ENCODE measurements around the gene KLRC4. TPM values are rescaled to one million over a fixed set of nuclear protein-coding genes. Genes with fewer than 3 reads are reported as not detected.
"Not testable (repeated sequence)": the region's sequence is repeated elsewhere in the genome, so short reads cannot be mapped to it uniquely, and the experiment has no call there.

Gene KLRC4, protein sequence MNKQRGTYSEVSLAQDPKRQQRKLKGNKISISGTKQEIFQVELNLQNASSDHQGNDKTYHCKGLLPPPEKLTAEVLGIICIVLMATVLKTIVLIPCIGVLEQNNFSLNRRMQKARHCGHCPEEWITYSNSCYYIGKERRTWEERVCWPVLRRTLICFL
- total RNA-seq: under 1 TPM in 1 of 2 donors, not detected in 1; 0.75 TPM

- no peak for DNase-seq (ENCODE audit: low spot score in 2 of 2)
- no peak for ATAC-seq
- Mint-ChIP-seq H3K36me3 (no peaks in the 10 kb centered on the region), H3K27ac (no peak within 1 kb of the TSS), H3K9me3 (no peaks in the 10 kb centered on the region)
These were observed at the start of gene KLRC4 for GRCh38 chr12:10409392-10409791. Gene KLRC4 (minus strand): TSS chr12:10409757. CDS start chr12:10409575, 182 bp downstream.

GRCh38 chr12:10457760-10458159 lies 48.2 kb upstream of the KLRC4 start:
- no peak for ATAC-seq
- no peak for DNase-seq (ENCODE audit: low spot score in 2 of 2)
- Mint-ChIP-seq H3K36me3 (peaks cover 8 to 15% of the 10 kb centered on the region in 2 donors), H3K27ac (no peak overlapping the region), H3K9me3 (peaks cover 14 to 24% of the 10 kb centered on the region in 2 donors)

- Mint-ChIP-seq H3K36me3 (peaks cover 8 to 15% of the 10 kb centered on the region in 2 donors), H3K9me3 (peaks cover 14 to 21% of the 10 kb centered on the region in 2 donors), H3K27ac (no peak overlapping the region)
- ATAC-seq (no peak), DNase-seq (ENCODE audit: low spot score in 2 of 2) (no peak)
These were observed 47.3 kb upstream of the KLRC4 start for GRCh38 chr12:10456856-10457255.

- no peak overlapping the region for H3K27ac Mint-ChIP-seq
- H3K36me3 Mint-ChIP-seq: peaks cover 8 to 15% of the 10 kb centered on the region in 2 donors
- DNase-seq (ENCODE audit: low spot score in 2 of 2) (no peak), ATAC-seq (no peak)
- H3K9me3 Mint-ChIP-seq: peaks cover 14 to 18% of the 10 kb centered on the region in 2 donors
These were observed 46.2 kb upstream of the KLRC4 start for GRCh38 chr12:10455766-10456165.

GRCh38 chr12:10454531-10454930 lies 45.0 kb upstream of the KLRC4 start:
- ATAC-seq: no peak
- H3K27ac Mint-ChIP-seq: no peak overlapping the region
- DNase-seq (ENCODE audit: low spot score in 2 of 2): no peak
- peaks cover 14 to 18% of the 10 kb centered on the region in 2 donors for H3K9me3 Mint-ChIP-seq
- peaks cover 8 to 15% of the 10 kb centered on the region in 2 donors for H3K36me3 Mint-ChIP-seq

DNA sequence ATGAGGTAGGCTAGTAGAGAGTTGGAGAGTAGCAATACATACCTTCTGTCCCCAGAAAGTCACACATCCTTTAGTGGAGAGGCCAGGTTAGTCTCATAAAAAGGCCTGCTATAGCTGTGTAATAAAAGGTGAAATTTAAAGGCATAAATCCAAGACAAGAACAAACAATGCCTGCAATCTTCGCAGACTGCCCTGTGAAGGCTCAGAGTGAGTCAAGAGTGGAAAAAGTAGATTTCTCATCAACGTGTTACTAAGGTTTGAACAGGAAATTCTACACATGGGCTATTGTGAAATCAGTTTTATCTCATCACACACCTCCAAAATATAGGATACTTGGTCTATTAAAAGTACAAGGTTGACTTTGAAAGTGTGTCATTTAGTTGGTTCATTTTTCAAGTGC lies 43.6 kb upstream of the KLRC4 start, which contains the start of gene KLRC1:
Gene KLRC1 (minus strand): TSS at position 222 of the 400 bp plus-strand sequence. CDS start 2,221 bp downstream, outside the sequence.
- Mint-ChIP-seq H3K36me3 (peaks cover 8 to 15% of the 10 kb centered on the region in 2 donors), H3K9me3 (peaks cover 14 to 18% of the 10 kb centered on the region in 2 donors), H3K27ac (no peak within 1 kb of the TSS)
- ATAC-seq: peak in 1 of 2 donors; percentile 26
- no peak for DNase-seq (ENCODE audit: low spot score in 2 of 2)

- no peaks in the 10 kb centered on the region for H3K9me3 Mint-ChIP-seq
- ATAC-seq: no peak
- H3K27ac Mint-ChIP-seq: no peak overlapping the region
- no peaks in the 10 kb centered on the region for H3K36me3 Mint-ChIP-seq
- DNase-seq (ENCODE audit: low spot score in 2 of 2): no peak
These were observed 38.7 kb upstream of the KLRC4 start for GRCh38 chr12:10448236-10448635.

DNA sequence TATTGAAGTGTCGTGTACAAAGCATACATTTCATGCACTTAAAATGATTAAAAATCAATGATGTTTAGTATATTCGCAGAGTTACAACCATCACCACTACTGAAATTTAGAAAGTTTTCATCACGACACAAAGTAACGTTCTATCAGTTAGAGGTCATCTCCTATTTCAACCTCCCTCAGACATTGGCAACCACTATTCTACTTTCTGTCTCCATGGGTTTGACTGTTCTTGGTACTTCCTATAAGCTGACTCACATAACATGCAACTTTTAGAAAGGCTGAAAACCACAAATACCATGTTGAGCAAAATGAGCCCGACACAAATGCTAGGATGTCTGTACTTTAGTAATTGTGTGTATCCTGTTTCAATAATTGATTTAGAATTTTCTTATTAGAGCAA lies 36.5 kb upstream of the KLRC4 start:
- H3K27ac Mint-ChIP-seq; H3K9me3 Mint-ChIP-seq; H3K36me3 Mint-ChIP-seq; DNase-seq (ENCODE audit: low spot score in 2 of 2): not testable (repeated sequence)
- ATAC-seq: peak; percentile 44 to 75

DNA sequence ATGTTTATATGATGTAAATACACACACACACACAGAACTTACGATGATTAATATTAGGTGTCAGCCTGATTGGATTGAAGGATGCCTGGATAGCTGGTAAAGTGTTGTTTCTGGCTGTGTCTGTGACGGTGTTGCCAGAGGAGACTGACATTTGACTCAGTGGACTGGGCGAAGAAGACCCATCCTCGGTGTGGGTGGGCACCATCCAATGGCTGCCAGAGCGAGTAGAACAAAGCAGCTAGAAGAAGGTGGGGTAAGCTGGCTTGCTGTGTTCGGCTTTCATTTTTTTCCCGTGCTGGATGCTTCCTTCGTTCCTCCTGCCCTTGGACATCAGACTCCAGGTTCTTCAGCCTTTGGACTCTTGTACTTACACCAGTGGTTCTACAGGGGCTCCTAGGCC lies 31.6 kb upstream of the KLRC4 start:
- not testable (repeated sequence) for H3K36me3 Mint-ChIP-seq; DNase-seq (ENCODE audit: low spot score in 2 of 2); ATAC-seq

GRCh38 chr12:10439608-10440274 lies 30.2 kb upstream of the KLRC4 start:
- DNase-seq (ENCODE audit: low spot score in 2 of 2); ATAC-seq; H3K27ac Mint-ChIP-seq; H3K9me3 Mint-ChIP-seq; H3K36me3 Mint-ChIP-seq: not testable (repeated sequence)

More for the DNA sequence above, 31.6 kb upstream of the KLRC4 start:
- H3K9me3 Mint-ChIP-seq, H3K27ac Mint-ChIP-seq: not testable (repeated sequence)

DNA sequence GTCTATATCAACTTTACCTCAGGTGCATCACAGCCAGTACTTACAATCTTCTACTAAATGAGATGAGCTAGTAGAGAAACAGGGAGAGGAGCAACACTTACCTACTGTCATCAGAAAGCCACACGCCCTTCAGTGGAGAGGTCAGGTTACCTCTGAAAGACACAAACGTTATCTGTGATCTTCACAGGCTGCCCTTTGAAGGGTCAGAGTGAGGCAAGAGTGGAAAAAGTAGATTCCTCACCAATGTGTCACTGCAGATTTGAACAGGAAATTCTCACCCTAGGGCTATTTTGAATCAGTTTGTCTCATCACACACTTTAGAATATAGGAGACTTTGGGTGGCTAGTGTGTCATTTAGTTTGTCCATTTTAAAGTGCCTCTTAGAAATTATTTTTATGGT lies 28.0 kb upstream of the KLRC4 start:
- not testable (repeated sequence) for H3K27ac Mint-ChIP-seq; DNase-seq (ENCODE audit: low spot score in 2 of 2); H3K36me3 Mint-ChIP-seq; H3K9me3 Mint-ChIP-seq
- peak in 1 of 2 donors; percentile 65 for ATAC-seq

GRCh38 chr12:10435816-10436215 lies 26.3 kb upstream of the KLRC4 start, which contains the start of gene KLRC2:
Gene KLRC2 (minus strand): TSS chr12:10436010. CDS start chr12:10435986, 24 bp downstream.
- H3K36me3 Mint-ChIP-seq; DNase-seq (ENCODE audit: low spot score in 2 of 2); H3K9me3 Mint-ChIP-seq; H3K27ac Mint-ChIP-seq; ATAC-seq: not testable (repeated sequence)

- H3K36me3 Mint-ChIP-seq; DNase-seq (ENCODE audit: low spot score in 2 of 2); H3K27ac Mint-ChIP-seq; H3K9me3 Mint-ChIP-seq; ATAC-seq: not testable (repeated sequence)
These were observed 21.1 kb upstream of the KLRC4 start for GRCh38 chr12:10430623-10431022.

DNA sequence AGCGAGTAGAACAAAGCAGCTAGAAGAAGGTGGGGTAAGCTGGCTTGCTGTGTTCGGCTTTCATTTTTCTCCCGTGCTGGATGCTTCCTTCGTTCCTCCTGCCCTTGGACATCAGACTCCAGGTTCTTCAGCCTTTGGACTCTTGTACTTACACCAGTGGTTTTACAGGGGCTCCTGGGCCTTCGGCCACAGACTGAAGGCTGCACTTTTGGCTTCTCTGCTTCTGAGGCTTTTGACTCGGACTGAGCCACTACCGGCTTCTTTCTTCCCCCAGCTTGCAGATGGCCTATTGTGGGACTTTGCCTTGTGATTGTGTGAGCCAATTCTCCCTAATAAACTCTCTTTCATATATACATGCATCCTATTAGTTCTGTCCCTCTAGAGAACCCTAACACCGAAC lies 16.4 kb upstream of the KLRC4 start:
- DNase-seq (ENCODE audit: low spot score in 2 of 2); H3K27ac Mint-ChIP-seq; ATAC-seq; H3K9me3 Mint-ChIP-seq; H3K36me3 Mint-ChIP-seq: not testable (repeated sequence)

GRCh38 chr12:10424260-10424899 lies 14.8 kb upstream of the KLRC4 start:
- not testable (repeated sequence) for H3K36me3 Mint-ChIP-seq; DNase-seq (ENCODE audit: low spot score in 2 of 2); H3K27ac Mint-ChIP-seq; H3K9me3 Mint-ChIP-seq; ATAC-seq

DNA sequence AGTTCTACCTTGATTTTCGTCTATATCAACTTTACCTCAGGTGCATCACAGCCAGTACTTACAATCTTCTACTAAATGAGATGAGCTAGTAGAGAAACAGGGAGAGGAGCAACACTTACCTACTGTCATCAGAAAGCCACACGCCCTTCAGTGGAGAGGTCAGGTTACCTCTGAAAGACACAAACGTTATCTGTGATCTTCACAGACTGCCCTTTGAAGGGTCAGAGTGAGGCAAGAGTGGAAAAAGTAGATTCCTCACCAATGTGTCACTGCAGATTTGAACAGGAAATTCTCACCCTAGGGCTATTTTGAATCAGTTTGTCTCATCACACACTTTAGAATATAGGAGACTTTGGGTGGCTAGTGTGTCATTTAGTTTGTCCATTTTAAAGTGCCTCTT lies 12.6 kb upstream of the KLRC4 start:
- not testable (repeated sequence) for H3K36me3 Mint-ChIP-seq; DNase-seq (ENCODE audit: low spot score in 2 of 2); H3K27ac Mint-ChIP-seq; H3K9me3 Mint-ChIP-seq
- ATAC-seq: peak in 1 of 2 donors; percentile 79

DNA sequence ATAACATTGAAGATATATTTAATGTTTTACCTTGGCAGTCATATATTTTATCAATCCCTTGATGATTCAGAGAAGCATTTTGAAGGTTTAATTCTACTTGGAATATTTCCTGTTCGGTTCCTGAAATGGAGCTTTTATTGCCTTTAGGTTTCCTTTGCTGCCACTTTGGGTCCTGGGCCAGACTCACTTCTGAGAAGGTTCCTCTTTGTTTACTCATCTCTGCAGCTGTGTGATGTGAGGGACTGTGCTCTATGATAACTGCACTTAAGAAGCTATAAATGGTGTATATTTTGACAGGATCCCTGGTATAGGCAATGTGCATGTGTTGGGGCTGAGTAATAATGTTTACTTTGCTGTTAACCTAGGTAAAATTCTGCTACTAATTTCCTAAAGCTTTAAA lies 10.8 kb upstream of the KLRC4 start, which contains the start of gene KLRC3:
Gene KLRC3 (minus strand): TSS at position 262 of the 400 bp plus-strand sequence. CDS start 45 bp downstream, at position 217.
- H3K9me3 Mint-ChIP-seq; ATAC-seq; H3K27ac Mint-ChIP-seq; H3K36me3 Mint-ChIP-seq; DNase-seq (ENCODE audit: low spot score in 2 of 2): not testable (repeated sequence)
